CD8-positive, alpha-beta memory T cell (primary cell): Measurements from ENCODE around the gene DPY30. TPM values are rescaled to one million over a fixed set of nuclear protein-coding genes. Genes with fewer than 3 reads are reported as not detected.

Experiments used
- CTCF ChIA-PET: fragments of 350-600 bp; sonication (Branson Sonifier 250); formaldehyde crosslinking; loops from one replicate; lab custom pipeline; 2021; ENCODE audit warnings: antibody characterized with exemption; lab: Charles Lee
- POLR2A ChIA-PET: fragments of 350-600 bp; sonication (Branson Sonifier 250); formaldehyde crosslinking; loops from one replicate; lab custom pipeline; 2021; ENCODE audit warnings: antibody characterized with exemption; lab: Charles Lee
- DNase-seq, 5 donors: peaks; one replicate each; pipeline versions ENCODE4 v3.0.0 to v3.0.0-alpha.2; 2020 to 2022; ENCODE audit warnings: mixed read lengths in 1 of 5
- H3K27ac ChIP-seq: one replicate; pipeline ENCODE4 v1.7.0; 2013; ENCODE audit warnings: low read depth, mild to moderate bottlenecking, low read length, moderate library complexity
- H3K27me3 ChIP-seq: 2 replicates; pipeline ENCODE4 v1.7.0; 2013; ENCODE audit warnings: low read length, mild to moderate bottlenecking; ENCODE audit not compliant: insufficient read depth, poor library complexity, severe bottlenecking
- H3K36me3 ChIP-seq: 2 replicates; pipeline ENCODE4 v1.7.0; 2013; ENCODE audit warnings: mild to moderate bottlenecking, low read length, moderate library complexity; ENCODE audit not compliant: insufficient read depth
- H3K4me1 ChIP-seq: 2 replicates; pipeline ENCODE4 v1.7.0; 2013; ENCODE audit warnings: mild to moderate bottlenecking, low read length, moderate library complexity; ENCODE audit not compliant: insufficient read depth
- H3K4me3 ChIP-seq: 2 replicates; pipeline ENCODE4 v1.7.0; 2013; ENCODE audit warnings: mild to moderate bottlenecking, low read length
- H3K9me3 ChIP-seq: 2 replicates; pipeline ENCODE4 v1.7.0; 2013; ENCODE audit warnings: mild to moderate bottlenecking, low read length
- H3K27ac Mint-ChIP-seq, 8 donors: one replicate each; pipeline ENCODE4 v1.8.0; 2020 to 2021; ENCODE audit warnings: mixed read lengths in 8 of 8, mild to moderate bottlenecking in 6 of 8, inconsistent platforms in 3 of 8, moderate library complexity in 3 of 8
- H3K27me3 Mint-ChIP-seq, 2 donors: one replicate each; pipeline ENCODE4 v1.8.0; 2020 to 2021; ENCODE audit warnings: mixed read lengths in 2 of 2, mild to moderate bottlenecking in 1 of 2, moderate library complexity in 1 of 2
- H3K36me3 Mint-ChIP-seq, 3 donors: one replicate each; pipeline ENCODE4 v1.8.0; 2020 to 2021; ENCODE audit warnings: mixed read lengths in 3 of 3, inconsistent platforms in 1 of 3, mild to moderate bottlenecking in 1 of 3
- H3K4me1 Mint-ChIP-seq, 3 donors: one replicate each; pipeline ENCODE4 v1.8.0; 2020 to 2021; ENCODE audit warnings: mixed read lengths in 3 of 3, inconsistent platforms in 1 of 3, mild to moderate bottlenecking in 1 of 3
- H3K4me3 Mint-ChIP-seq, 7 donors: one replicate each; pipeline ENCODE4 v1.8.0; 2020 to 2021; ENCODE audit warnings: mixed read lengths in 7 of 7, mild to moderate bottlenecking in 6 of 7, moderate library complexity in 4 of 7, inconsistent platforms in 2 of 7
- H3K9me3 Mint-ChIP-seq, 5 donors: one replicate each; pipeline ENCODE4 v1.8.0; 2020 to 2022; ENCODE audit warnings: mixed read lengths in 5 of 5, mild to moderate bottlenecking in 3 of 5, moderate library complexity in 2 of 5, inconsistent platforms in 1 of 5
- polyA plus RNA-seq: library from polyadenylated mRNA; unstranded; fragments of 300-500 nt; fragmentation: Illumina TruSeq; gene quantifications from one replicate; pipeline ENCODE4 v1.2.3, GENCODE V29; 2021
- total RNA-seq, 2 experiments: library from RNA; stranded (reverse); gene quantifications; one replicate each; pipeline ENCODE4 v1.2.3, GENCODE V29; 2021

Gene DPY30
- total RNA-seq (10 to 100 TPM; 78.2 to 82.7 TPM), polyA plus RNA-seq (155 TPM)

GRCh38 chr2:32039447-32040219, at the start of gene DPY30:
Gene DPY30 (minus strand): TSS chr2:32039805. CDS start chr2:32039456, 349 bp downstream.
- H3K4me3 ChIP-seq, result peak within 1 kb of the TSS; percentile 66
- no peaks in the 10 kb centered on the region for H3K9me3 ChIP-seq
- Mint-ChIP-seq H3K36me3 (peaks cover 0 to 16% (median 3%) of the 10 kb centered on the region in 3 donors), H3K27ac (peak within 1 kb of the TSS; percentile 88 to 99 (median 95)), H3K4me1 (peaks cover 17 to 24% (median 24%) of the 10 kb centered on the region in 3 donors), H3K4me3 (peak within 1 kb of the TSS; percentile 87 to 94 (median 93)), H3K9me3 (no peaks in the 10 kb centered on the region), H3K27me3 (no peaks in the 10 kb centered on the region)
- ChIA-PET POLR2A (interaction anchor here (0.6 to 2.1 kb wide), 4 partner anchors 24 to 126 kb away, joined by 3 to 24 read pairs (median 6); partner anchors contain the start of genes MEMO1, SLC30A6 and SPAST), CTCF (interaction anchor here (0.6 to 1.9 kb wide), 7 partner anchors 9 to 173 kb away, joined by 3 to 8 read pairs (median 4); partner anchors contain the start of genes MEMO1 and SPAST)
- H3K27ac ChIP-seq, result peak within 1 kb of the TSS; percentile 71
- no peaks in the 10 kb centered on the region for H3K36me3 ChIP-seq
- no peaks in the 10 kb centered on the region for H3K27me3 ChIP-seq
- peaks cover 12% of the 10 kb centered on the region for H3K4me1 ChIP-seq
- peak; percentile 85 to 93 (median 88) for DNase-seq

DNA sequence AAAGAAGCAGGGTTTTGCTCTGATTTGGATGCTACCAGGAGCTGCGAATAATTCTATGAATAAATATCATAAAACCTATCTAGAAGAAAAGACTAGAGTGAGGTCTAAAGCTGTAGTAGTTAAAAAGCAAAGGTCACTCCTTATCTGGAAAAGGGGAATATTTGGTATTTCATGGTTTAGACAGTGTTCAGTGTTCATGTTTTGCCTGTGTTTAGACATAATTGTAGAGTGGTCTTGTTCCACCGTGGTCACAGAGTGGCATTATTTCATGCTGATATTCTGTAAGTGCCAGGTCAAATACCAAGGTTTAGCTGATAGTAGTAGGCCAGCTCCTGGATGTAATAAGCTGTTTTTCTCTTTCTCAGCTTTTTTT, 34.5 kb upstream of the DPY30 start:
- H3K4me1 Mint-ChIP-seq, result peaks cover 49 to 67% (median 53%) of the 10 kb centered on the region in 3 donors
- H3K27me3 Mint-ChIP-seq, result no peaks in the 10 kb centered on the region
- Histone ChIP-seq H3K4me1 (no peaks in the 10 kb centered on the region), H3K27me3 (no peaks in the 10 kb centered on the region), H3K27ac (no peak overlapping the region), H3K9me3 (no peaks in the 10 kb centered on the region), H3K4me3 (no peak overlapping the region), H3K36me3 (no peaks in the 10 kb centered on the region)
- no peak for DNase-seq
- H3K4me3 Mint-ChIP-seq, result no peak overlapping the region
- H3K36me3 Mint-ChIP-seq, result peaks cover 0 to 51% (median 15%) of the 10 kb centered on the region in 3 donors
- H3K27ac Mint-ChIP-seq, result peak overlapping the region in 2 of 8 donors; percentile 12 to 67
- POLR2A ChIA-PET, result no interaction called here
- no peaks in the 10 kb centered on the region for H3K9me3 Mint-ChIP-seq
- CTCF ChIA-PET, result interaction anchor here (1.0 to 1.2 kb wide), 3 partner anchors 11 to 57 kb away, joined by 3 to 4 read pairs (median 3); partner anchors contain the start of gene SPAST

- Histone ChIP-seq H3K9me3 (no peaks in the 10 kb centered on the region), H3K36me3 (no peaks in the 10 kb centered on the region), H3K27ac (no peak overlapping the region), H3K27me3 (no peaks in the 10 kb centered on the region), H3K4me3 (no peak overlapping the region), H3K4me1 (peaks cover 15% of the 10 kb centered on the region)
- Mint-ChIP-seq H3K27ac (no peak overlapping the region), H3K36me3 (peaks cover 0 to 35% (median 8%) of the 10 kb centered on the region in 3 donors), H3K9me3 (no peaks in the 10 kb centered on the region), H3K4me3 (peak overlapping the region in 3 of 7 donors; percentile 32 to 56 (median 54)), H3K27me3 (no peaks in the 10 kb centered on the region), H3K4me1 (peaks cover 37 to 61% (median 57%) of the 10 kb centered on the region in 3 donors)
- no peak for DNase-seq
- ChIA-PET CTCF (interaction anchor here (1.2 kb wide), 1 partner anchor 15 kb away, joined by 3 read pairs; no protein-coding TSS in a partner anchor), POLR2A (no interaction called here)
Observed at GRCh38 chr2:32067549-32067948, 27.9 kb upstream of the DPY30 start.

DNA sequence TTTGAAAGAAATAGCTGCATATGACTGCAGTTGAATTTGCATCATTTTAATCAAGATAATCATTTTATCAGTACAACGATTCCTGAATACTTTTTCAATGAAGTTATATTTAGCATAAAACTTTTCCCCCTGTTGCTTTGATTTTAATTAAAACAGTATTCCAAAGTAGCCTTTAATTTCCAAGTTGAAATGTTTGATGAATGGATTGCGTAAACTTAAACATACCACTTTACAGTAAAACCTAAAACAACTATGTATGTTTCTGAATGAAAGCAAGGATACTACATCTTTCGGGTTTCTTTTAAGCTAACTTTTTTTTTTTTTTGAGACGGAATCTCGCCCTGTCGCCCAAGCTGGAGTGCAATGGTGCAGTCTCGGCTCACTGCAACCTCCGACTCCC, 25.1 kb upstream of the DPY30 start:
- Histone ChIP-seq H3K27me3 (no peaks in the 10 kb centered on the region), H3K4me1 (peaks cover 18% of the 10 kb centered on the region), H3K4me3 (peak overlapping the region; percentile 86), H3K27ac (peak overlapping the region; percentile 84), H3K9me3 (no peaks in the 10 kb centered on the region), H3K36me3 (no peaks in the 10 kb centered on the region)
- ChIA-PET CTCF (interaction anchor here (1.6 kb wide), 1 partner anchor 101 kb away, joined by 6 read pairs; the partner anchor contains the start of gene SLC30A6), POLR2A (interaction anchor here (1.4 to 3.1 kb wide), 3 partner anchors 25 to 101 kb away, joined by 3 to 24 read pairs (median 5); partner anchors contain the start of genes DPY30 and SLC30A6)
- Mint-ChIP-seq H3K27ac (peak overlapping the region in 7 of 8 donors; percentile 77 to 92 (median 87)), H3K36me3 (peaks cover 0 to 19% (median 2%) of the 10 kb centered on the region in 3 donors), H3K4me1 (peaks cover 27 to 45% (median 42%) of the 10 kb centered on the region in 3 donors), H3K4me3 (peak overlapping the region; percentile 94 to 100 (median 98)), H3K9me3 (no peaks in the 10 kb centered on the region), H3K27me3 (no peaks in the 10 kb centered on the region)
- DNase-seq, result no peak

- H3K27me3 Mint-ChIP-seq, result no peaks in the 10 kb centered on the region
- ChIA-PET CTCF (interaction anchor here (1.0 to 2.4 kb wide), 6 partner anchors 10 to 102 kb away, joined by 3 to 8 read pairs (median 6); partner anchors contain the start of genes DPY30 and SLC30A6), POLR2A (interaction anchor here (1.0 to 3.1 kb wide), 4 partner anchors 25 to 101 kb away, joined by 3 to 24 read pairs (median 4); partner anchors contain the start of genes DPY30, MEMO1 and SLC30A6)
- peak overlapping the region; percentile 85 to 98 (median 94) for H3K27ac Mint-ChIP-seq
- H3K4me1 ChIP-seq, result peaks cover 18% of the 10 kb centered on the region
- peak overlapping the region; percentile 84 for H3K27ac ChIP-seq
- H3K4me3 ChIP-seq, result peak overlapping the region; percentile 86
- peak in 2 of 5 donors; percentile 6 to 32 for DNase-seq
- H3K27me3 ChIP-seq, result no peaks in the 10 kb centered on the region
- peaks cover 0 to 18% (median 2%) of the 10 kb centered on the region in 3 donors for H3K36me3 Mint-ChIP-seq
- peaks cover 27 to 42% (median 42%) of the 10 kb centered on the region in 3 donors for H3K4me1 Mint-ChIP-seq
- H3K9me3 Mint-ChIP-seq, result no peaks in the 10 kb centered on the region
- peak overlapping the region; percentile 94 to 100 (median 98) for H3K4me3 Mint-ChIP-seq
- no peaks in the 10 kb centered on the region for H3K9me3 ChIP-seq
- H3K36me3 ChIP-seq, result no peaks in the 10 kb centered on the region
Observed at GRCh38 chr2:32064021-32064601, 24.5 kb upstream of the DPY30 start.

- Mint-ChIP-seq H3K36me3 (peaks cover 0 to 18% (median 2%) of the 10 kb centered on the region in 3 donors), H3K27ac (peak within 1 kb of the TSS; percentile 85 to 98 (median 94)), H3K4me1 (peaks cover 27 to 42% (median 39%) of the 10 kb centered on the region in 3 donors), H3K4me3 (peak within 1 kb of the TSS; percentile 94 to 100 (median 98)), H3K9me3 (no peaks in the 10 kb centered on the region), H3K27me3 (no peaks in the 10 kb centered on the region)
- POLR2A ChIA-PET, result interaction anchor here (0.6 to 3.1 kb wide), 7 partner anchors 24 to 102 kb away, joined by 3 to 24 read pairs (median 4); partner anchors contain the start of genes DPY30, MEMO1 and SLC30A6
- Histone ChIP-seq H3K36me3 (no peaks in the 10 kb centered on the region), H3K4me1 (peaks cover 18% of the 10 kb centered on the region), H3K27ac (peak within 1 kb of the TSS; percentile 84), H3K9me3 (no peaks in the 10 kb centered on the region), H3K4me3 (peak within 1 kb of the TSS; percentile 92), H3K27me3 (no peaks in the 10 kb centered on the region)
- CTCF ChIA-PET, result interaction anchor here (0.9 to 2.4 kb wide), 7 partner anchors 9 to 103 kb away, joined by 3 to 8 read pairs (median 5); partner anchors contain the start of genes DPY30 and SLC30A6
- DNase-seq, result peak; percentile 95 to 96 (median 96)
Observed at GRCh38 chr2:32063310-32064020, 23.9 kb upstream of the DPY30 start, which contains the start of gene SPAST. Gene SPAST (plus strand): TSS chr2:32063556. CDS start chr2:32063832, 276 bp downstream.
